RWPE2 (cell line): ENCODE results near the gene ACSL1.

Source experiments
- ATAC-seq: fragments of 200-7000 bp; cut with Tn5 transposase; 3 replicates; pipeline ENCODE4 v1.9.1; 2021; ENCODE audit warnings: low read depth
- DNase-seq: peaks from one replicate; pipeline ENCODE4 v3.0.0-alpha.2; 2020; ENCODE audit warnings: low spot score
- H3K27ac ChIP-seq: fragments of 450-650 bp; 2 replicates; pipeline ENCODE4 v1.5.1; 2017; ENCODE audit warnings: mild to moderate bottlenecking; ENCODE audit not compliant: poor library complexity, severe bottlenecking
- H3K27me3 ChIP-seq: fragments of 250-450 bp; sonication (Bioruptor Pico); 2 replicates; pipeline ENCODE4 v1.5.1; 2021; ENCODE audit warnings: mild to moderate bottlenecking, moderate library complexity; ENCODE audit not compliant: insufficient read depth, poor library complexity, severe bottlenecking
- H3K36me3 ChIP-seq: fragments of 250-450 bp; sonication (Bioruptor Pico); 2 replicates; pipeline ENCODE4 v1.5.1; 2020; ENCODE audit warnings: low read depth, mild to moderate bottlenecking, moderate library complexity
- H3K4me1 ChIP-seq: fragments of 250-450 bp; sonication (Bioruptor Pico); 2 replicates; pipeline ENCODE4 v1.5.1; 2021; ENCODE audit warnings: mild to moderate bottlenecking, moderate library complexity; ENCODE audit not compliant: insufficient read depth, poor library complexity, severe bottlenecking
- H3K4me3 ChIP-seq: fragments of 250-450 bp; sonication (Bioruptor Pico); 2 replicates; pipeline ENCODE4 v1.5.1; 2021; ENCODE audit warnings: mild to moderate bottlenecking, moderate library complexity; ENCODE audit not compliant: severe bottlenecking
- H3K9me3 ChIP-seq: fragments of 250-450 bp; sonication (Bioruptor Pico); 2 replicates; pipeline ENCODE4 v1.5.1; 2021; ENCODE audit warnings: mild to moderate bottlenecking, moderate library complexity; ENCODE audit not compliant: severe bottlenecking
- TF ChIP-seq, protein P1 (sequence below): fragments of 450-650 bp; IDR thresholded peaks from one replicate; pipeline ENCODE4 v1.5.1; 2017; ENCODE audit warnings: mild to moderate bottlenecking, moderate library complexity; ENCODE audit not compliant: poor library complexity, severe bottlenecking

Gene ACSL1

DNA sequence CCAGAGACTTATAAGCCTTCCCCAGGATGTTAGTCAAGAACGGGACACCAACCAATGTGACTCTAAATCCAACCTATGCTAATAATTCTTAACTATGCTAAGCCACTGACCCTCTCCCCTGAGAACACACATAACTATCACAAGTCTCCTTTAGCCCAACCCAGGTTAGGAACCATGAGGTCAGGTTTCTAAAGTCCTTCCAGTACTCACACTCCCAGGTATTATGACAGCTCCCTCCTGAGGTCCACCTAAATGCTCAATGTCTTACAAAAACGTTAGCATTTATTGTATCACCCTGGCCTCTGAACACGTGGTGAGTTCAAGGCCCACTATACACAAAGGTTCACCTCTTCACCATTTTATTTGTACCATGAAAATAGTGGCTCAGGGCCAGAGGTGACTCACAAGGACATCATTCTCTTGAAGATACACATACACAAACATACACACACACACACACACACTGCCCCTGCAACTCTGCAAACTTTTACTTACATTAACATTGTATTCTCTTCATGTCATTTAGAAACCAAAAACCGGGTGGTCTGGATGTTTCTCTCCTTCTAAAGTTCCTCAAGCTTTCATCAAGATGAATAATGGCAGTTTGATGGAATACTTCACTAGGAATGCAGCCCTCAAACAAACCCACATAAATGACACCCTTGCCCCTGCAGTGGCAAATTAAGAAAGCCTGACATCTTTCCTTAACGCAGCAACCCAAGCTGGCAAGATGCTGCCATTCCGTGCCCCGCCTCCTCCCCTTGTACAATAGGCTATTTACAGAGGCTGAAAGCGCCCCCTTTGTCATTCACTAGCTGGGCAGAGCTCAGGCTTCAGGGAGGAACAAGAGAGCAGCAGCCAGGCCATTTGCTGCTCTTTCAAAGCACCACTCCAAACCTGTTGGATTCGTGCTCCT, 17.7 kb downstream of the ACSL1 start:
- TF ChIP-seq, protein P1, sequence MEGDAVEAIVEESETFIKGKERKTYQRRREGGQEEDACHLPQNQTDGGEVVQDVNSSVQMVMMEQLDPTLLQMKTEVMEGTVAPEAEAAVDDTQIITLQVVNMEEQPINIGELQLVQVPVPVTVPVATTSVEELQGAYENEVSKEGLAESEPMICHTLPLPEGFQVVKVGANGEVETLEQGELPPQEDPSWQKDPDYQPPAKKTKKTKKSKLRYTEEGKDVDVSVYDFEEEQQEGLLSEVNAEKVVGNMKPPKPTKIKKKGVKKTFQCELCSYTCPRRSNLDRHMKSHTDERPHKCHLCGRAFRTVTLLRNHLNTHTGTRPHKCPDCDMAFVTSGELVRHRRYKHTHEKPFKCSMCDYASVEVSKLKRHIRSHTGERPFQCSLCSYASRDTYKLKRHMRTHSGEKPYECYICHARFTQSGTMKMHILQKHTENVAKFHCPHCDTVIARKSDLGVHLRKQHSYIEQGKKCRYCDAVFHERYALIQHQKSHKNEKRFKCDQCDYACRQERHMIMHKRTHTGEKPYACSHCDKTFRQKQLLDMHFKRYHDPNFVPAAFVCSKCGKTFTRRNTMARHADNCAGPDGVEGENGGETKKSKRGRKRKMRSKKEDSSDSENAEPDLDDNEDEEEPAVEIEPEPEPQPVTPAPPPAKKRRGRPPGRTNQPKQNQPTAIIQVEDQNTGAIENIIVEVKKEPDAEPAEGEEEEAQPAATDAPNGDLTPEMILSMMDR, result no peak
- no peak overlapping the region for H3K4me3 ChIP-seq
- H3K9me3 ChIP-seq, result no peaks in the 10 kb centered on the region
- no peak overlapping the region for H3K27ac ChIP-seq
- peak; percentile 18; the same call in 2 of the 3 replicates for ATAC-seq
- peaks cover 51% of the 10 kb centered on the region for H3K4me1 ChIP-seq
- H3K27me3 ChIP-seq, result no peaks in the 10 kb centered on the region
- DNase-seq, result no peak
- H3K36me3 ChIP-seq, result no peaks in the 10 kb centered on the region

DNA sequence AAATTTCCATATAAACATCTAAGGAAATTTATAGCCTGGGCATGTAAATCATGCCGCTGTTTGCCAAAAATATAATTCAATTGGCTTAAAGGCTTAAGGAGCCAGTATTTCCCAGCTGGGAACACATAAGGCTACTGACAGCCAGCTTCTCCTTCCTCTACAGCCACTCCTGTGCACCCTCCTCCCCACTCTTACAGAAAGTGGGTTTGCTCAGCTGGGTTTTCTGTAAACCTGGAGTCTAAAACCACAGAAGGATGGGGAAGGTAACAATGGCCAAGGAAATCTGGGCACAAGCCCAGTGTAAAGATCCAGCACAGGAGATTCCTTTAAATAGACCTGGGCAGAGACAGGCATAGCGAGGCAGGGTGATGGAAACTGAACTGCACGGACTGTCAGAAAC, 18.5 kb downstream of the ACSL1 start:
- Histone ChIP-seq H3K4me3 (no peak overlapping the region), H3K27me3 (no peaks in the 10 kb centered on the region), H3K27ac (no peak overlapping the region), H3K36me3 (no peaks in the 10 kb centered on the region), H3K4me1 (peaks cover 48% of the 10 kb centered on the region), H3K9me3 (no peaks in the 10 kb centered on the region)
- DNase-seq (no peak), ATAC-seq (no peak)
- TF ChIP-seq, protein P1, result no peak

DNA sequence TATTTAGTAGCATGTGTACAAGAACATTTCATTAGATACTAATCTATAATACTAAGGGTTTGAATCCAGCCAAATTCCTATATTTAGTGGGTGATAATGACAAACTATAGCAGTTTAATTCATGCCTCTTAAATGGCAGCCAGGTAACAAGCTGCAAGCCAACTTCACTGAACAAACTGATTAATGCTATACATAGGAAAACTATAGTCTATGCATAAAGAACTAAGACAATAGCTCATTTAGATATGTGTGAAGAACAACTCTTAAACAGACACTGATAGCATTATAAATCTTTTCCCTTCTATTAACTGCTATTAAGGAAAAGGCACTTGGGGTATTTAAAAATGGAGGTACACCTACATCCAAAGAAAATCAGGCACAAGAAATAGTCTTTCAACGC, 19.1 kb downstream of the ACSL1 start:
- DNase-seq, result no peak
- H3K4me3 ChIP-seq, result no peak overlapping the region
- no peaks in the 10 kb centered on the region for H3K9me3 ChIP-seq
- no peaks in the 10 kb centered on the region for H3K36me3 ChIP-seq
- H3K27ac ChIP-seq, result no peak overlapping the region
- H3K4me1 ChIP-seq, result peaks cover 51% of the 10 kb centered on the region
- TF ChIP-seq, protein P1, result no peak
- no peaks in the 10 kb centered on the region for H3K27me3 ChIP-seq
- no peak for ATAC-seq

DNA sequence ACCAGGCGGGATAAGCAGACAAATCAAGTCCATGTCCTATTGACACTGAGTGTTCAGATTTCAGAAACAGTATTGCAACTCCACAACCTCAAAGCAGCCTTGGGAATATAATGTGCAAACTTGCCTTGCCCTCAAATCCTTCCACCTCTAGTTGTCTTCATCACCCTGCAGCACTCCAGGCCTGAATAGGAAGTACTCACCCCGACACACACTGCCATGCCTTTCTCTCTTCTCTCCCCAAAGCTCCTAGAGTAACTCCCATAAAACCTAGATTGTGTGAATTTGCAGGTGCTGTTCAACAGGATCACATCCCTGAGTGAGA, 19.6 kb downstream of the ACSL1 start:
- Histone ChIP-seq H3K4me3 (no peak overlapping the region), H3K27me3 (no peaks in the 10 kb centered on the region), H3K27ac (no peak overlapping the region), H3K36me3 (no peaks in the 10 kb centered on the region; the same call in 1 of the 2 replicates), H3K9me3 (no peaks in the 10 kb centered on the region), H3K4me1 (peaks cover 56% of the 10 kb centered on the region)
- TF ChIP-seq, protein P1, result no peak
- no peak for ATAC-seq
- DNase-seq, result no peak
